Suppressor macrophage treated with lipopolysaccharide for 4 hours (primary cell): ENCODE data around the gene TIMM10.
A peak's percentile ranks its signal among the peaks of the same experiment; 100 is the strongest.
"Not testable (repeated sequence)": the region's sequence is repeated elsewhere in the genome, so short reads cannot be mapped to it uniquely, and the experiment has no call there.

Experiments
- DNase-seq: peaks from one replicate; pipeline ENCODE4 v3.0.0-alpha.2; 2020

TIMM10 gene

GRCh38 chr11:57541169-57541568, 10.6 kb upstream of the TIMM10 start:
- DNase-seq: no peak

- DNase-seq: no peak
These were observed 8.8 kb upstream of the TIMM10 start for GRCh38 chr11:57539342-57539741.

GRCh38 chr11:57536947-57537619, 6.5 kb upstream of the TIMM10 start, which contains the start of gene SMTNL1:
TSS of gene SMTNL1 (plus strand) at chr11:57537595. CDS start at chr11:57542643, 5,048 bp downstream.
- DNase-seq: no peak

- not testable (repeated sequence) for DNase-seq
These were observed 3.9 kb upstream of the TIMM10 start for GRCh38 chr11:57534449-57534848.

DNA sequence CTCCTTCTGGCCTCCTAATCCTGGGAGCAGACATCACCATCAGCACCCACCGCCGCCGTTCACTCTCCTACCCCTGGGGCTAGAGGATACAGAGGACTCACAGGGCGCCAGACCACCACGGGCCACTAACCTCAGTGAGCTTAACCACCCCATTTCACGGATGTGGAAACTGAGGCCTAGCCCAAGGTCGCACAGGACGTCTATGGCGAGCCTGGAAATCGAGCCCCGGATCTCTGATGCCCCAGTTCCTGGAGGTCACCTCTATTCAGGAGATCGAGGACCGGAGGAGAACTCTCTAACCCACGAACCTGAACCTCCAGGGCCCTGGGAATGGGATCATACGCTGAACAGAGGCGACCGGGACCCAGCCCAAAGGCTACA, 349 bp downstream of the TIMM10 start:
- DNase-seq: no peak

DNA sequence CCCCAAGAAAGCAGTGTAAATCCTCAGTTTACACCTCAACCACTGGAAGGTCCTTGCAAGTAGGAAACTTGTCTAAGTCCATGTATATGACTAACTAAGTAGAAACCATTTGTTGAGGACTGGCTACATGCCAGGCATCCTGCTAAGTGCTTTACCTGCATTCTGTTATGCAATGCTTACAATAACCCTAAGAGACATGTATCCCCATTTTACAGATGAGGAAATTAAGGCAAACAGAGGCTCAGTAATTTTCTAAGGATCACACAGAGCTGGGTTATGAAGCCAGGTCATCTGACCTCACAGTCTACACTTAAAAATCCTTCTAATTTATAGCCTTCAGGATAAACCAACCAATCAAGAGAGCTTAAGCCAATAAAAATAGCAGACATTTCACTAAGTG, 1.5 kb downstream of the TIMM10 start:
- no peak for DNase-seq

- DNase-seq: peak; percentile 70
These were observed 3.4 kb downstream of the TIMM10 start for GRCh38 chr11:57527056-57527631.

DNA sequence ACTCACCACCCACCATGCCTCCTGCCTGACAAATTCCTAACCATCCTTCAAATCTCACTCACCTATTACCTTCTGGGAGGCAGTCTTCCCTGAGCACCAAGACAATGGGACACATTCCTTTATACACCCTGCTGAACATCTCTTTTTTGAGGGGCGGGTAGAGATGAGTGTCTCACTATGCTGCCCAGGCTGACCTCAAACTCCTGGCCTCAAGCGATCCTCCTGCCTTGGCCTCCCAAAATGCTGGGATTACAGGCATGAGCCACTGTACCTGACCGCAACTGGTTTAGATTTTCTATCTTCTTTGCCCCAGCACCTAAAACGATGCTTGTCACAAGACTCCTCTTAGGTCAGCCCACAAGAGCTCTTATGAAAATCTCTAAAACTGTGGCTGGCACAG, 7.1 kb downstream of the TIMM10 start:
- DNase-seq: no peak

GRCh38 chr11:57521116-57521515, 9.4 kb downstream of the TIMM10 start:
- DNase-seq: no peak

DNA sequence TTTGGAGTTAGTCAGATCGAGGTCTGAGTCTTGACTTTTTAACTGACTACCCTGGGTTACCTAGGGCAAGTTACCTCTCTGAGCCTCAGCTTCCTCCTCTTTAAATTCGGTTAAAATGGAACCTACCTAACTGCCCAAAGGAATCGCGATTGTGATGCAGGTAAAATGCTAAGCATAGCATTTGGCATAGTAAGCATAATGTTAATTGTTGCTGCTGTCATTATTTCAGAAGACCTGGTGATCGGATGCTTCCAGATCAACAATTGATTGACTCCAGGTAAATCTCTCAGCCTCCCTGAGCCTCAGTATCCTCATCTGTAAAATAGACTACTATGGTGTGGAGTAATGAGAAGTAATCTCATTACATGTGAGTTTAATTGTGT, 14.5 kb downstream of the TIMM10 start:
- DNase-seq: no peak

DNA sequence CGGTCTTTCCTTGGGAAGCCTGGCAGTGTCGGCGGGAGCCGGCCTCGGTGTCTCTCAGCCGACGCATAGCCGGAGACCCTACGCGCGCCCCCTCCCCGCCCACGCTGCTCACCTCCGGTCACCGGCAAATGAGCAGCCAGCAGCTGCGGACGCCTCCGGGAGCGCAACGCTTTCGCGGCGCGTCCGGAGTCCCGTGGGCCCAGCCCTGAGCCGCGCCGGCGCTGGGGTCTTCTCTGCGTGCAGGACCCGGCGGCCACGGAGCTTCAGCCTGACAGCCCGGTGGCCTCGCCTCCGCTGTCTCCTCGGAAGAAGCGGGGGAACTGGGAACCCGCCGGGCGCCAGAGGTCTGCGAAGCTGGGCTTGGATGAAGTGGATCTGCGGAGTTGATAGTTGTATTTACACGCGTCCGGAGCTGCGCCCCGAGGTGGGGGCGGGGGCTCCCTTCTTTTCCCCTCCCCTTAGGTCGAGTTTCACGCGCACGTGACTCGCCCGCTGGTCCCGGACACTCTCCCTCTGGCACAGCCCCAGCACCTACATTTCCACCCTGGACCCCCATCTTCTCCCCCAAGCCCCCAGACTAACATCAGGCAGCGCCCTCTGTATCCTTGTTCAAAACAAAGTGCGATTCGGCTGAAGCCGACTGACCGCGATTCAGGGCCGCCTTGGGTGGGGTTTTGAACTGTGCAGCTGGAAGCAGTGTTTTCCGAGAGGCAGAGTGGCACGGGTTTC, 15.1 kb downstream of the TIMM10 start, which contains the start of gene SLC43A1:
SLC43A1 (minus strand) TSS at position 371 of the 729 bp plus-strand sequence. CDS start 1,591 bp downstream, outside the sequence.
- DNase-seq: no peak

GRCh38 chr11:57514538-57515331, 15.8 kb downstream of the TIMM10 start:
- DNase-seq: peak; percentile 41

GRCh38 chr11:57513911-57514537, 16.5 kb downstream of the TIMM10 start:
- peak; percentile 26 for DNase-seq

DNA sequence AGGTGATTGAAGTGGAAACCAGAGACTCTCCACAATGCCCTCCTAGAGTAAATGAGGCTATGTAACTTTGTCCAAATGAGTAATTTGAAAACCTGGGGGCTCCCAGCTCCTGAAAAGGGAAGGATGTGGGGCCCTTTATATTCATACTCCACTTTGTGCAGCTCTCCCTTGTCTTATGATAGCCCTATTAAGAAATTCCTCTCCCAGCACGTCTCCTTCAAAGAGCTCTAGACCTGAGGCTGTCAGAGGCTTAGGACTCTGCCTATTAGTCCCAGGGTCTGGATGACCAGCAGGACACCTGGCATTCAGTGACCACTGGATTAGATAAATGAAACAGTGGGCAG, 17.1 kb downstream of the TIMM10 start:
- DNase-seq: no peak

DNA sequence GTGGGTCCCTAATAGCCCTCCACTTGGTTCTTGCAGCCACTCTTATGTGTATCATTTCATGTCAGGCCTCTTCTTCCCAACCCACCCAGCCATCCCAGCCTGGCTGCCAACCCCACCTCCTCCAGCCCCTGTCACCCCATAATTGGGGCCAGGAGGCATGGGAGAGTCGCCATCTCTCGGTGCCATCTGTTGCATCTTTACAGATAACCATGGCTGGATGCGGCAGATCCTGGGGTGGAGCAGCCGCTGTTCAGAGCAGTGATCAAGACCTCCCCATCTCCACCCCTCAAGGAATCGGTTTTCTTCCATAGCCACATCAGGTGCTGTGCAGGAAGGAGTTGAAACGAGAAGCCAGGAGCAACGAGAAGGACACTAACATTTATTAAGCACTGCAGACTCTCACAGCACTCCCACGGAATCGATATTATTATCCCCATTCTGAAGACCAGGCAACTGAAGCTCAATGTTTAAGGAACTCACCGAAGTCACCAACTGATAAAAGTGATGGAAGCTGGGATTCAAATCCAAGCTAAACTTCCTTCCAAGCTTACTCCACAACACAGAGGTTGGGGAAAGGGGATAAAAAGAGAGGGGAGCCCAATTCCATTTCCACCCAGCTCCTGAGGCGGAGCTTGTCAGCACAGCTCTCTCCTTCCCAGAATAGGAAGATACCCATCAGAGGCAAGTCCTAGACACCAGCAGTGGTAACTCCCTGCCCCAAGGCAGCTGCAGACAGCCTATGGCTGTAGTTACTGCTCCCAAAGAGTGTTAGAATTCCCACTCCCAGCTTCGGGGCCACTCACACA, 17.7 kb downstream of the TIMM10 start:
- no peak for DNase-seq

GRCh38 chr11:57511741-57512430, 18.7 kb downstream of the TIMM10 start:
- no peak for DNase-seq

- no peak for DNase-seq
These were observed 22.0 kb downstream of the TIMM10 start for GRCh38 chr11:57508341-57509170.

DNA sequence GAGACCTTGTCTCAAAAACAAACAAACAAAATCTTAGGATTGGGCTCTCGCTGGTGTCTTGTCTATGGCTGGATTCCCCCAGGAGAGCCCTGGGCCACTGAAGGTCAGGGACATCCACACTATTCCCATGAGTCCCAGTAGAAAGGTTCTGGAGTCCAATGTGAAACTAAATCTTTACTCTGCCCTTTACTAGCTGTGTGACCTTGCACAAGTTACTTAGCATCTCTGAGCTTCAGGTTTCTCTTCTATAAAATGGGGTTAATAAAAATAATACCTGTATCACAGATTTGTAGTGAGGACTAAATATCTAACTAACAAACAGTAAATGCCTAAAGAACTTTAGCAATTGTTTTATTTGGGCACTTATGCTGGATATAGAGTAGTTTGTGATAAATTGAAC, 24.0 kb downstream of the TIMM10 start:
- DNase-seq: no peak

- DNase-seq: no peak
These were observed 26.0 kb downstream of the TIMM10 start for GRCh38 chr11:57504511-57504910.

GRCh38 chr11:57502870-57503269, 27.7 kb downstream of the TIMM10 start:
- no peak for DNase-seq
